LNCaP clone FGC (cell line): Measurements from ENCODE around the gene HDHD2.

Source experiments
- DNase-seq: peaks from one replicate; pipeline ENCODE4 v3.0.0-alpha.2; 2011; ENCODE audit warnings: low read depth
- H3K4me3 ChIP-seq: 2 replicates; pipeline ENCODE4 v1.5.1; 2011; ENCODE audit warnings: mild to moderate bottlenecking, low read depth, low read length, control low read depth
- CTCF ChIP-seq: IDR thresholded peaks from 2 replicates; pipeline ENCODE4 v1.5.1; 2012; ENCODE audit warnings: mild to moderate bottlenecking; ENCODE audit not compliant: control insufficient read depth, insufficient read depth; ENCODE audit errors: extremely low read depth

The HDHD2 gene

GRCh38 chr18:47077111-47077510 is 73.2 kb downstream of the HDHD2 start:
- H3K4me3 ChIP-seq = no peak overlapping the region
- no peak for DNase-seq
- no peak for TF ChIP-seq CTCF

- no peak for DNase-seq
- no peak for TF ChIP-seq CTCF
- no peak overlapping the region for H3K4me3 ChIP-seq
Observed at GRCh38 chr18:47075098-47075883, 75.0 kb downstream of the HDHD2 start.

- TF ChIP-seq CTCF = no peak
- no peak overlapping the region for H3K4me3 ChIP-seq
- no peak for DNase-seq
Observed at GRCh38 chr18:47067648-47068047, 82.7 kb downstream of the HDHD2 start.

GRCh38 chr18:47063096-47063495 is 87.2 kb downstream of the HDHD2 start:
- TF ChIP-seq CTCF = no peak
- no peak for DNase-seq
- no peak overlapping the region for H3K4me3 ChIP-seq

- TF ChIP-seq CTCF = no peak
- no peak for DNase-seq
- no peak overlapping the region for H3K4me3 ChIP-seq
Observed at GRCh38 chr18:47062471-47062870, 87.8 kb downstream of the HDHD2 start.
